HEK293T (cell line): ENCODE results near the gene ZNF345.

Source experiments
- BHLHE40 ChIP-seq: fragments of 450-650 bp; IDR thresholded peaks from 2 replicates; pipeline ENCODE4 v1.6.1; 2016; ENCODE audit warnings: mild to moderate bottlenecking, moderate library complexity, borderline replicate concordance
- CTBP1 ChIP-seq: fragments of 450-650 bp; IDR thresholded peaks from 2 replicates; pipeline ENCODE4 v1.6.1; 2016; ENCODE audit warnings: borderline replicate concordance
- FOXA1 ChIP-seq: fragments of 450-650 bp; IDR thresholded peaks from 2 replicates; pipeline ENCODE4 v1.6.1; 2016; ENCODE audit warnings: mild to moderate bottlenecking
- L3MBTL2 ChIP-seq: fragments of 450-650 bp; conservative IDR thresholded peaks from 2 replicates; pipeline ENCODE4 v1.6.1; 2016; ENCODE audit warnings: mild to moderate bottlenecking
- SP1 ChIP-seq: fragments of 450-650 bp; IDR thresholded peaks from 2 replicates; pipeline ENCODE4 v1.6.1; 2017

GRCh38 chr19:36851898-36852297 lies 1.2 kb downstream of the ZNF345 start:
- TF ChIP-seq FOXA1 (no peak), SP1 (no peak), BHLHE40 (no peak), L3MBTL2 (no peak), CTBP1 (no peak)
